GM12872 (cell line): ENCODE data around the gene SCN2B.

ENCODE experiments used
- TF ChIP-seq, protein P1 (sequence below): IDR thresholded peaks from 3 replicates; pipeline ENCODE4 v1.5.1; 2011; ENCODE audit warnings: low read depth, mild to moderate bottlenecking, low read length, moderate library complexity; ENCODE audit not compliant: insufficient read depth

The SCN2B gene

DNA sequence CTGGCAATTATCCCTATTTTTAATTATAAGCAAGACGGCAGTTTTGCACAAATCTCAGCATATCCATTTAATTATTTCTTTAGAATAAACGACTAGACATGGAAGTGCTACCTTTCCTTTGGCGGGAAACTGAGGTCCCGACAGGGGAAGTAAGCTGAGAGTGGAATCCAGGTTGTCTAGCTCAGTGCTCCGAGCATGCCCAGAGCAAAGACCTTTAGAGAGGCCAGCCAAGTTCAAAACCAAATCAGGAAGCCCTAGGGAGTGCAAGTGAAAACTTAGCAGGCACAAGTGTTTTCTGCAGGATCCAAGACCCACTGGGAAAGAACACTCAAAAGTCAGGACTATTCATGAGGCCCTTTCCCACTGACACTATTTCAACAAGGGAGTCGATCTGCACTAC lies 22.7 kb upstream of the SCN2B start:
- TF ChIP-seq, protein P1, sequence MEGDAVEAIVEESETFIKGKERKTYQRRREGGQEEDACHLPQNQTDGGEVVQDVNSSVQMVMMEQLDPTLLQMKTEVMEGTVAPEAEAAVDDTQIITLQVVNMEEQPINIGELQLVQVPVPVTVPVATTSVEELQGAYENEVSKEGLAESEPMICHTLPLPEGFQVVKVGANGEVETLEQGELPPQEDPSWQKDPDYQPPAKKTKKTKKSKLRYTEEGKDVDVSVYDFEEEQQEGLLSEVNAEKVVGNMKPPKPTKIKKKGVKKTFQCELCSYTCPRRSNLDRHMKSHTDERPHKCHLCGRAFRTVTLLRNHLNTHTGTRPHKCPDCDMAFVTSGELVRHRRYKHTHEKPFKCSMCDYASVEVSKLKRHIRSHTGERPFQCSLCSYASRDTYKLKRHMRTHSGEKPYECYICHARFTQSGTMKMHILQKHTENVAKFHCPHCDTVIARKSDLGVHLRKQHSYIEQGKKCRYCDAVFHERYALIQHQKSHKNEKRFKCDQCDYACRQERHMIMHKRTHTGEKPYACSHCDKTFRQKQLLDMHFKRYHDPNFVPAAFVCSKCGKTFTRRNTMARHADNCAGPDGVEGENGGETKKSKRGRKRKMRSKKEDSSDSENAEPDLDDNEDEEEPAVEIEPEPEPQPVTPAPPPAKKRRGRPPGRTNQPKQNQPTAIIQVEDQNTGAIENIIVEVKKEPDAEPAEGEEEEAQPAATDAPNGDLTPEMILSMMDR: no peak

DNA sequence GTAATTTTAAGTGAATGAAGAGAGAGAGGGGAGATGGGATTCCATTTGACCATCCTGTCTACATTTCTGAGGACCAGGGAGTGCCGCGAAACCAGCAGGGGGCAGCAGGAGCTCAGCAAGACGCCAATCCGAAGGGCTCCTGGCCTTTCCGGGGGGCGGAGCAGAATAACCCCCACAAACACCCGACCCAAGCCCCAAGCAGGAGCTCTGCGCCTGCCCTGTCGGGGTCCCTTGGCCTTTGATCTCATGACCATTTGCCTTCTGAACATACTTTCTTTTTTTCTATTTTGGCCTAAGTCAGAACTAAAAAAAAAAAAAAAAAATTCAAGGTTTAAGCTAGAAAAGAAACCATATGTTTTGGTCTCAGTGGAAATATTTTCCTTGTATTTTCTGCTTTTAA lies 21.9 kb upstream of the SCN2B start:
- TF ChIP-seq, protein P1: peak; percentile 94

DNA sequence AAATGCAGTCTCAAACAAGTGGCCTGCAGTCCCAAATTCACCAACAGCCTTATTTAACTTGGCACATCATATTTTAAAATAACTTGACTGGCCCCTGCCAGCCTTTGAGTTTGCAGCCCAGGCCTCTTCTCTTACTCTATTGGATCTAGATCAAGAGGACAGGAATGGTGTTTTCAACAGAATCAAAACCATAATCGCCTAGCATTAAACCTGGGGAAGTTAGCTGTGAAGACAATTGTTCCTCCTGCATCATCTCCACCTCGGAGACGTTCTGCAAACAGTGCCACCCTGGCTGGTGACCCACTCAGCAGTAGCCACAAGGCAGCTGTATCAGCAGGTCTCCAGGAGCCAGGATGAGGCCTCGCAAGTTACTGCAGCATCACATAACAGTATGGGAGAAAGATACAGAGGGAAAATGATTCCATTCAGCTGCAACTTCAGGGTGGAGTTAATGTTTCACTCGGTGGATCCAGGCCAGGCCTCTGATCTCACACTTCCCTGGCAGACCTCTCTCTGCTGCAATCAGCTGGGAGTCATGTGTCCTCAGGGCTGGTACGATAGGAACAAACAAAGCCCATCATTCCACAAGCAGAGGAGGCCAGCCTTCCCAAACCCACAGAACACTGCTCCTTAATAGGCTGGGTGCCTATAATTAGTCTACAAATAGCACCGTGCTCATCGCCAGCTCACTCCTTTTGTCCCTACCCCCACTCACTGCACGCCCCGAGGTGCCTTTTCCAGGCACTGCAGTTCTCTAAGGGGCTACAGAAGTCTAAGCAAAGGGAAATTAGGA lies 18.6 kb upstream of the SCN2B start:
- TF ChIP-seq, protein P1: no peak

DNA sequence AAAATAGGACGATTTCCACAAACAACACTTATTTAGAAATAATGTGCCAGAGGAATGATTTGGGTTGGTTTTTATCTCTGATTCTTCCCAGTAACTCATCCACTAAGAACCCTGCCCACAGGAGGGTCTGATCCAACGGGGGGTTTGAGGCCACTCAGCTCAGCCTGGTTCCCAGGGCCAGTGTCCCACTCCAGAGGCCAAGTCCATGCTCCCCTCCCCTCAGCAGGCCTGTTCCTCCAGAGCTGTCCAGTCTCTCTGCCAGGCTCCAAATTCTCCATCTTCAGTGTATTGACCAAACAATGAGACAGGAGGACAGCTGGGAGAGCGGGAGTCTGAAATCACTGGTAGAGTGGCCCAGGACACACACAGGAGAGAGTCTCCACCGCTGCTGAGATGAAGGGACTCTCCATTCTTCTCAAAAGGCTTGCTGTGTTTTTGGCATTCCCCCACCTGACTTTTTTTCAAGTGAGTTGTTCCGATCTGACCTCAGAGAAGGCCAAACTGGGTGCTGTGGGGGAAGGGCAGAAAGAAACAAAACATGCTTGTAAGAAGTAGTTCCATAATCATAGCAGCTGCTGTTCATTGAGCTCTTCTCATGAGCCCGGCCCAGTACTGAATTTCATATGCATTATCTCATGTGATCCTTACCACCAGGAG lies 17.6 kb upstream of the SCN2B start:
- TF ChIP-seq, protein P1: no peak

DNA sequence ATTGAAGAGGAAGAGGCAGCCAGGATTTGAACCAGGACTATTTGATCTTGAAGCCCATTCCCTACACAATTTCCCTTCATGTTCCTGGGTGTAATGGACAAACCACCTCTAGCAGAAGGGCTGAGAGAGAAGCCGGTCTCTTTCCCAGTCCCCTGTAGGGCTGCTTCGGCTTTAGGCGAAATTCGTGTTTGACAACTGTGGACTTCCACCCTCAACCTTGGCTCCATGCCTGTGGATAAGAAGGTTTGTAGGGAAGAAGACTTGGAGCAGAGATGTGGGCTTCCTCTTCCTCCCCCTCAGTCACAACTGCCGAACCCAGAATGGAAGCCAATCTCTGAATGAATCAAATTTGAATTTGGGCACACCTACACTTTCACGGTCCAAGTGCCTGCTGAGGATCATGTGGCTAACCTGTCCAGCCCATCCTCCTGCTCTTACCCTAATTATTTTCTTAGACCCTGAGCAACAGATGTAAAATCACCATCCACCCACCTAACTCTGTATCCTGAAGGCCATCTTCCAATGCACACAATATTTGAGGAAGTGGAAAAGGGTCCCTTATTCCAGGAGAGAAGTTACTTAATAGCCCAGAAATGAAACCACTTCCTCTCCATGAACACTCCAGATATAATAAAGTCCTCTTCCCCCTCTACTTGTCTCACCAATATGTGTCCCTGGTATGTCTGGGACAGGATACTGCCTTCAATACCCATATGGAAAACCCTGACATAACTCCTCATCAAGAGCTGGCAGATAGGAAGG lies 10.1 kb upstream of the SCN2B start:
- TF ChIP-seq, protein P1: no peak

DNA sequence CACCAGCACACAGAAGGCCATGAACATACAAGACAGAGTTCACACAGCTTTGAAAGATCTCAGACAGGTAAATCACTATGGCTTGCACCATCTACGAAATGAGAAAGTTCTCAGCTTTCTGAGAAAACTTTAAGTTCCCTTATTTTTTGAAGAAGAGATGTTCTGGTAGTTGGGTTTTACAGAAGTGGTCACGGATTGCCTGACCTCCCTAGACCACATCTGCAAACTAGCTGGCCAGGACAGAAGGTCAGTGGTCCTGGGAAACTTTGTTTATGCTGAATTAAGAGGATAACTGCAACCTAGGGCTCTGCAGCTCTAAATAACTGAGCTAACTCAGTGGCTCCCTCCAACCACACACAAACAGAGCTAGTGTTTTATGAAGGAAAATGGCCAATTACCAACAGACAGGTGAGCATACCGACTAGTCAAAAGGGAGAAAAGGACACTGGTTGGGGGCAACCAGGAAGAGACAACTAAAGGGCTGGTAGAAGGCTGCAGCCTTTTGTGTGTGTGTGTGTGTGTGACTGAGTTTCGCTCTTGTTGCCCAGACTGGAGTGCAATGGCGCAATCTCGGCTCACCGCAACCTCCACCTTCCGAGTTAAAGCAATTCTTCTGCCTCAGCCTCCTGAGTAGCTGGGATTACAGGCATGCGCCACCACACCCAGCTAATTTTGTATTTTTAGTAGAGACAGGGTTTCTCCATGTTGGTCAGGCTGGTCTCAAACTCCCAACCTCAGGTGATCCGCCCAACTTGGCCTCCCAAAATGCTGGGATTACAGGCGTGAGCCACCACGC lies 8.5 kb upstream of the SCN2B start:
- TF ChIP-seq, protein P1: no peak
